NCI-H2081 (cell line): ENCODE data around the gene PNKD.

Experiments used
- DNase-seq, 2 experiments: peaks; one replicate each; lab custom pipeline; 2025; lab: John Stamatoyannopoulos, UW

PNKD gene

DNA sequence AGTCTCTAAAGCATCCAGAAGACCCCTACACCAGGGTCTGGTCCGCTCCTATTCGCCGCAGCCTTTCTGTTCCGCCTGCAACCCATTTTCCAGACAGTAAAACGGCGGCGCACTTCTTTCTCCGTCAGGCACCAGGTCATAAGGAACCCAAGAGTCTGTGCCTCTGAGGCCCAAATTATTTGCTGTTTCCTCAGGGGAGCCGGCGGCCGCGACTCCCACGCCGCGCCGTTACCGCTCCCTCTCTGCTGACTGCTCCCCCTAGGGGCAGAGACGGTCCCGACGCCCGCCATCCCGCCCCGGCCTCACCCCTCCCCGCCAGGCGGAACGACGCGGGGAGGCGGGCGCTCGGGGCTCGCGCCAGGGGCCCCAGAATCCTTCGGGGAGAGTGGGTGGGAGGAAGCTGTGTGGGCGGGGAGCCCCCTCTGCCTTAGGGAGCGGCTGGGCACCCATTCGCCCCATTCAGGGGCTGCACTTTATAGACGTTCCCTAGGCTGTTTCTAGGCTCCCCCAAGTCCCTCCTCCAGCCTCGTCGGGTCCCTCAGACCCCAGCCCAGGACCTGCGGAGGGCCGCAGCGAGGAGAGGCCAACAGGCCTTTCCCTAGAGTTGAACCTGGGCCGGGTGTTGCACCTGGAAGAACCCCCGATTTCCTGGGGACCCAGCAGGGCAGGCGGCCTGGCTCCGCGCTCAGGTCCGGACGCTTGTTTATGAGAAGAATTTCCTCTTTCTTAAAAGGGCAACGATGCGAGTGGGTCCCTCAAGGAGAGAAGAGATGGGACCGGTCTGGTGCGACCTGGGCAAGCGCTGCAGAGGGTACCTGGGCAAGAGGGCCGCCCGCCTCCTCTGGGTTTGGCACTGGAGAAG lies 125.7 kb downstream of the PNKD start:
- DNase-seq, result peak; percentile 93 to 95
